Stomach (tissue), 4 donors: ENCODE measurements around the gene GALNT13.

Experiments used
- EP300 ChIP-seq: sonication (generic); formaldehyde crosslinking; IDR thresholded peaks from one replicate; pipeline ENCODE4 v1.6.1; 2017; ENCODE audit warnings: antibody characterized with exemption
- POLR2A ChIP-seq, 4 donors: fragments of 450-650 bp; IDR thresholded peaks; one replicate each; pipeline ENCODE4 v1.6.1; 2016; ENCODE audit warnings: antibody characterized with exemption in 4 of 4, control low read depth in 2 of 4, mild to moderate bottlenecking in 1 of 4, moderate library complexity in 1 of 4
- POLR2AphosphoS5 ChIP-seq, 3 donors: sonication (generic); formaldehyde crosslinking; IDR thresholded peaks; one replicate each; pipeline ENCODE4 v1.6.1; 2016; ENCODE audit warnings: antibody characterized with exemption in 3 of 3
- TF ChIP-seq, protein P1 (sequence below), 7 experiments: fragments of 450-650 bp in 4 of 7; fragments of 200-600 bp in 3 of 7; sonication (generic) in 3 of 7; IDR thresholded peaks; one replicate each; pipeline ENCODE4 v1.5.1; 2016 to 2019; ENCODE audit warnings: antibody characterized with exemption in 7 of 7, control low read depth in 2 of 7, mild to moderate bottlenecking in 1 of 7

DNA sequence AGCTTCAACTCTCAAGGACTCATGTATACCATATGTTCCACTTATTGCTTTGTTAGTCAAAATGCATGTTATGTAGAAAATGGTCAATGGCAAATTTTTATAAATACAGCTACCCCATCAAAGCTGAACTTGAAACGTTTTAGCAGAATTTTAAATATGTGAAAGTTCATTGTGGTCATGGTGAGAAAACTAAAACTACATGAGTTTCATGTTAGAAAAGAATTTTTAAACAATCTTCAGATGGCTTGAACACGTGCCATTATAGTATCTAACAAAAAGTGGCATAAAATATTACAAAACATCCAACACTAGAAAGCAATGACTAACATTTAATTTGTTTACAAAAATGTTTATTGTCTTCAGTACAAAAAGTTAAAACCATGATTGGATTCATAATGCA lies 580.7 kb downstream of the GALNT13 start:
- TF ChIP-seq POLR2A (IDR thresholded peaks at IDR 0.05) (no peak), EP300 (no peak), POLR2AphosphoS5 (IDR thresholded peaks at IDR 0.05) (no peak)
- TF ChIP-seq, protein P1, sequence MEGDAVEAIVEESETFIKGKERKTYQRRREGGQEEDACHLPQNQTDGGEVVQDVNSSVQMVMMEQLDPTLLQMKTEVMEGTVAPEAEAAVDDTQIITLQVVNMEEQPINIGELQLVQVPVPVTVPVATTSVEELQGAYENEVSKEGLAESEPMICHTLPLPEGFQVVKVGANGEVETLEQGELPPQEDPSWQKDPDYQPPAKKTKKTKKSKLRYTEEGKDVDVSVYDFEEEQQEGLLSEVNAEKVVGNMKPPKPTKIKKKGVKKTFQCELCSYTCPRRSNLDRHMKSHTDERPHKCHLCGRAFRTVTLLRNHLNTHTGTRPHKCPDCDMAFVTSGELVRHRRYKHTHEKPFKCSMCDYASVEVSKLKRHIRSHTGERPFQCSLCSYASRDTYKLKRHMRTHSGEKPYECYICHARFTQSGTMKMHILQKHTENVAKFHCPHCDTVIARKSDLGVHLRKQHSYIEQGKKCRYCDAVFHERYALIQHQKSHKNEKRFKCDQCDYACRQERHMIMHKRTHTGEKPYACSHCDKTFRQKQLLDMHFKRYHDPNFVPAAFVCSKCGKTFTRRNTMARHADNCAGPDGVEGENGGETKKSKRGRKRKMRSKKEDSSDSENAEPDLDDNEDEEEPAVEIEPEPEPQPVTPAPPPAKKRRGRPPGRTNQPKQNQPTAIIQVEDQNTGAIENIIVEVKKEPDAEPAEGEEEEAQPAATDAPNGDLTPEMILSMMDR (IDR thresholded peaks at IDR 0.05): no peak
